Lower lobe of right lung (tissue), 2 donors: ENCODE data around the gene CLEC1A. TPM values are rescaled to one million over a fixed set of nuclear protein-coding genes. Genes with fewer than 3 reads are reported as not detected.
A peak's percentile ranks its signal among the peaks of the same experiment; 100 is the strongest.

Source experiments
- ATAC-seq, 2 donors: fragments of 200-7000 bp; cut with Tn5 transposase; one replicate each; pipeline ENCODE4 v1.9.1; 2020 to 2022; ENCODE audit warnings: mild to moderate bottlenecking in 2 of 2, moderate library complexity in 2 of 2
- DNase-seq: peaks from one replicate; pipeline ENCODE4 v3.0.0-alpha.2; 2020
- H3K27ac ChIP-seq: fragments of 200-600 bp; one replicate; pipeline ENCODE4 v1.8.0; 2022
- H3K27me3 ChIP-seq: fragments of 200-600 bp; one replicate; pipeline ENCODE4 v1.8.0; 2022; ENCODE audit warnings: low read depth
- H3K36me3 ChIP-seq: fragments of 200-600 bp; one replicate; pipeline ENCODE4 v1.8.0; 2022; ENCODE audit warnings: mild to moderate bottlenecking
- H3K4me1 ChIP-seq: fragments of 200-600 bp; one replicate; pipeline ENCODE4 v1.8.0; 2022
- H3K4me3 ChIP-seq: fragments of 200-600 bp; one replicate; pipeline ENCODE4 v1.8.0; 2022; ENCODE audit warnings: mild to moderate bottlenecking
- H3K9me3 ChIP-seq: fragments of 200-600 bp; one replicate; pipeline ENCODE4 v1.8.0; 2022
- intact Hi-C: fragments of 100-400 bp; cut with DNase I; formaldehyde crosslinking; loops from one replicate; pipeline ENCODE4 v1.11.0; 2022
- total RNA-seq: library from RNA; stranded (reverse); fragmentation: NEBNext Ultra II Directional; extraction: Animal tissue kit (Norgen Biotek cat#: 25700); gene quantifications from one replicate; pipeline ENCODE4 v1.2.1, GENCODE V29; 2021
- TF ChIP-seq, protein P1 (sequence below): fragments of 200-600 bp; IDR thresholded peaks from one replicate; pipeline ENCODE4 v1.8.0; 2022; ENCODE audit warnings: antibody characterized with exemption, mild to moderate bottlenecking
- donor health status: DM: no; HTN: yes; CAD: no; lungs with severe emphysema.

The CLEC1A gene
- total RNA-seq, 1 donor from 2014 or later = 9.7 TPM

DNA sequence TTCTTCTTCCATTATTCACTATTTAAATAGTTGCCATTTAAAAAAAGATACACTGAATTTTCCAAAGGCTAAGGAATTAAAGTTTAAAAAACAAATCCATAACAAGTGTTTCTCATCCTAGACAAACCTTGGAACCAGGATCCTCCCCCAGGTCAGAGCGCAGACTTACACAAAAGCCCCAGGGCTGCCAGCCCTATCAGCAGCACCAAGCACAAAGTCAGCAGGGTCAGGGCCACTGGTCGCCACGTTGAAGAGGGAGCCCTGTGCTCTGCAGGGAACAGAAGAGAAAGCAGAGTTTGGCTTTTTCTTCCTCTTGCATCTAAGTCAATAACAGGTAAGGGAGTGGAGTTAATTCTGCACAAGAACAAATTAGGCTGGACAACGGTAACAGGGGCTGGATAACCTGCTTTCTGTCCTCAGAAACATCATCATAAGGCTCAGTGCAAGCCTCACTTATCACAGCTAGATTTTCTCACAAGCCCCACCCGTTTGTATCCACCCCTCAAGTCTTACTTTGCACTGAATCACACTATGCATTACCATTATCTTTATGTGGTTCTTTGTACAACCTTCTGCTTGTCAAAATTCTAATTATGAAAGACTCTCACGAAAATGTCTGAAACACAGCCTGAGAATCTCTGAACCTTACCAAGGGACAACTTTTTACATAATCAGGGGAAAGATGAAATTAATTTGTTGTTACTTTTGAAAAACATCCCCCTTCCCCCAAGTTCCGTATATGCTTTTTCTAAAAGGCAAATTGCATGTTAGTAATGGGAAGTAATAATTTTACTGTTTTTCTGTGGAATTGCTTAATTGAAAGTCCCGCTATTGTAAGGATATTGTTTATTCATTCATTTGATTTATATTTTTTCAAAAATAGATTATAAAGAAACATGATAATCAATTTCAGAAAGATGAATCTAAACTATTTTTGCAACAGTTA, 9.6 kb downstream of the CLEC1A start:
- Histone ChIP-seq H3K27ac (no peak overlapping the region), H3K36me3 (no peaks in the 10 kb centered on the region), H3K4me3 (peak overlapping the region; percentile 10), H3K27me3 (no peaks in the 10 kb centered on the region), H3K4me1 (peaks cover 17% of the 10 kb centered on the region), H3K9me3 (peaks cover under 1% of the 10 kb centered on the region)
- DNase-seq = no peak
- intact Hi-C loops = no loop called here
- TF ChIP-seq, protein P1, sequence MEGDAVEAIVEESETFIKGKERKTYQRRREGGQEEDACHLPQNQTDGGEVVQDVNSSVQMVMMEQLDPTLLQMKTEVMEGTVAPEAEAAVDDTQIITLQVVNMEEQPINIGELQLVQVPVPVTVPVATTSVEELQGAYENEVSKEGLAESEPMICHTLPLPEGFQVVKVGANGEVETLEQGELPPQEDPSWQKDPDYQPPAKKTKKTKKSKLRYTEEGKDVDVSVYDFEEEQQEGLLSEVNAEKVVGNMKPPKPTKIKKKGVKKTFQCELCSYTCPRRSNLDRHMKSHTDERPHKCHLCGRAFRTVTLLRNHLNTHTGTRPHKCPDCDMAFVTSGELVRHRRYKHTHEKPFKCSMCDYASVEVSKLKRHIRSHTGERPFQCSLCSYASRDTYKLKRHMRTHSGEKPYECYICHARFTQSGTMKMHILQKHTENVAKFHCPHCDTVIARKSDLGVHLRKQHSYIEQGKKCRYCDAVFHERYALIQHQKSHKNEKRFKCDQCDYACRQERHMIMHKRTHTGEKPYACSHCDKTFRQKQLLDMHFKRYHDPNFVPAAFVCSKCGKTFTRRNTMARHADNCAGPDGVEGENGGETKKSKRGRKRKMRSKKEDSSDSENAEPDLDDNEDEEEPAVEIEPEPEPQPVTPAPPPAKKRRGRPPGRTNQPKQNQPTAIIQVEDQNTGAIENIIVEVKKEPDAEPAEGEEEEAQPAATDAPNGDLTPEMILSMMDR = no peak
- no peak for ATAC-seq

DNA sequence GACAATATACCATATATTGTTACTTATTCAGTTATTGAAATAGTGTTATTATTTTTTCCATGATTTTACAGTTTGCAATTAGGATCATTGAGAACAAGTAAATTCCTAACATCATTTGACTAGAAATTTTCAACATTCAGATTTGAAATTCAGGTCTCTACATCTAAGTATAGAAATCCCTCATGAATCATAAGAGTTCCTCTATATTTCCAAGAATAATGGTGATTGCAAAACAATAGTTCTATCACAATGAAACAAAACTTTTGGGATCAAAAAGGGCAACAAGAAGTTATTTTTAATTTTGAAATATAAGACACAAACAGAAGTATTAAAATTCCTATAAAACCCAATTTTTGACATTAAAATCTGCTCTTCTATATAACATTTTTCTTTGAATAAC, 10.8 kb downstream of the CLEC1A start:
- TF ChIP-seq, protein P1 = no peak
- H3K27ac ChIP-seq = no peak overlapping the region
- H3K9me3 ChIP-seq = peaks cover 5% of the 10 kb centered on the region
- DNase-seq (no peak), ATAC-seq (no peak)
- intact Hi-C loops = no loop called here
- no peaks in the 10 kb centered on the region for H3K27me3 ChIP-seq
- peaks cover 9% of the 10 kb centered on the region for H3K4me1 ChIP-seq
- no peak overlapping the region for H3K4me3 ChIP-seq
- H3K36me3 ChIP-seq = no peaks in the 10 kb centered on the region

DNA sequence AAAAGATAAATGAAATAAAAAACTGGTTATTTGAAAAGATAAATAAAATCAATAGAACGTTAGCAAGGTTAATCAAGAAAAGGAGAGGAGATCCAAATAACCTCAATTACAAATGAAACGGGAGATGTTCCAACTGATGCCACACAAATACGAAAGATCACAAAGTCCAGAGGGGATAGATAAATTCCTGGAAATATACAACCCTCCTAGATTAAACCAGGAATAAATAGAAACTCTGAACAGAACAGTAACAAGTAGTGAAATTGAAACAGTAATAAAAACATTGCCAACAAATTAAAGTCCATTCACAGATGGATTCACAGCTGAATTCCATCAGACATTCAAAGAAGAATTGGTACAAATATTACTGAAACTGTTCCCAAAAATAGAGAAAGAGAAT, 12.4 kb downstream of the CLEC1A start:
- TF ChIP-seq, protein P1 = no peak
- H3K36me3 ChIP-seq = no peaks in the 10 kb centered on the region
- H3K27ac ChIP-seq = no peak overlapping the region
- H3K4me1 ChIP-seq = peaks cover 17% of the 10 kb centered on the region
- ATAC-seq (no peak), DNase-seq (no peak)
- intact Hi-C loops = no loop called here
- H3K4me3 ChIP-seq = no peak overlapping the region
- no peaks in the 10 kb centered on the region for H3K27me3 ChIP-seq
- H3K9me3 ChIP-seq = peaks cover 5% of the 10 kb centered on the region

DNA sequence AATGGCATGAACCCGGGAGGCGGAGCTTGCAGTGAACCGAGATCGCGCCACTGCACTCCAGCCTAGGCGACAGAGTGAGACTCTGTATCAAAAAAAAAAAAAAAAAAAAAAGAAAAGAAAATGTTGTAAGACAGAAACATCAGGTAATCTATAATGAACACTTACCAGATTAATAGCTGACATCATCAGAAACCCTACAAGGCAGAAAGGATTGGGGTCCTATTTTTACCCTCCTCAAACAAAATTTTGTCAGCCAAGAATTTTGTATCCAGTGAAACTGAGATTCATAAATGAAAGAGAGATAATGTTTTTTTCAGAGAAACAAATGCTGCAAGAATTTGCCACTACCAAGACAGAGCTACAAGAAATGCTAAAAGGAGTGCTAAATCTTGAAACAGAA, 14.1 kb downstream of the CLEC1A start:
- no peak for ATAC-seq
- no peak overlapping the region for H3K27ac ChIP-seq
- H3K9me3 ChIP-seq = peaks cover 5% of the 10 kb centered on the region
- no peaks in the 10 kb centered on the region for H3K36me3 ChIP-seq
- H3K4me1 ChIP-seq = peaks cover 17% of the 10 kb centered on the region
- intact Hi-C loops = no loop called here
- no peaks in the 10 kb centered on the region for H3K27me3 ChIP-seq
- TF ChIP-seq, protein P1 = no peak
- no peak for DNase-seq
- H3K4me3 ChIP-seq = no peak overlapping the region

DNA sequence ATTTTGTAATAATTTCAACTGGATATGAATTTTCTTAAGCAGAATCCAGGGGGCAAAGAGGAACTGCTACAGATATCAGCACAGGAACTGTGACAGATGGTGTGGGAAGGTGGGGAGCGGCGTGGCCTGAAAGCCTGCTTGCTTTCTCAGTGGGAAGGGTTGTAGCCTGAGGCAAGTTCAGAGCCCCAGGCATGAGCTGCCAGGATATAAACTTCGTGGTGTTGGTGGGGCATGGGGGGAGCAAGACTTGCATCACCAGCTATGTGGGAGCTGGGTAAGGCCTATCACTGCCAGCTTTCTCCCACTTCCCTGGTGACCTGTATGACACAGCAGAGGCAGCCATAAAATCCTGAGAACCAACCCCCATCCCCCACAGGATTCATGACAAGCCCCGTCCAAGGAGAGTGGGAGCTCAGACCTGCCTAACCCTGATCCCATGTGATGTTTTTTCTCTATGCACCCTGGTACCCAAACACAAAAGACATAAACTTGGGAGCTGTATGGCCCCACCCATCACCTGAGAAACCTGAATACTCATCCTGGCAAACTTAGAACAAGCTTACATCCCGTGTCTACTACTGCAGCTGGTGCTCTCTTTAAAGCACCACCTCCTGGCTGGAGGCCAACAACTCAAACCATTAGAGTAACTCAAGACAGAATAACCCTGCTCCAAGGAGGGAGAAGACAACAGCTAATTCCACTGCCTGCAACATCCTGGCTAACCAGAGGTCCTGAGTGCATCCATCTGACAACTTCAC, 16.5 kb downstream of the CLEC1A start:
- Histone ChIP-seq H3K36me3 (no peaks in the 10 kb centered on the region), H3K27me3 (no peaks in the 10 kb centered on the region), H3K27ac (no peak overlapping the region), H3K4me1 (peaks cover 10% of the 10 kb centered on the region), H3K4me3 (no peak overlapping the region), H3K9me3 (peaks cover 5% of the 10 kb centered on the region)
- no peak for DNase-seq
- intact Hi-C loops = no loop called here
- TF ChIP-seq, protein P1 = no peak
- ATAC-seq = peak; percentile 41 to 42
